ENCODE results near the gene DHRS12.

The DHRS12 gene

GRCh38 chr13:51772781-51773180, 31.2 kb downstream of the DHRS12 start:
- Histone ChIP-seq H3K9ac (ENCODE audit: low read length) (no peak overlapping the region), H3K9me3 (ENCODE audit: control insufficient read depth, low read depth, low read length) (no peaks in the 10 kb centered on the region), H3K4me1 (ENCODE audit: control insufficient read depth, low read depth, low read length) (no peaks in the 10 kb centered on the region), H3K27me3 (ENCODE audit: control insufficient read depth, insufficient read depth, low read length) (no peaks in the 10 kb centered on the region), H3K36me3 (ENCODE audit: control insufficient read depth, low read depth, low read length) (no peaks in the 10 kb centered on the region), H3K4me3 (ENCODE audit: low read length) (no peak overlapping the region), H3K27ac (ENCODE audit: low read length) (no peak overlapping the region)

DNA sequence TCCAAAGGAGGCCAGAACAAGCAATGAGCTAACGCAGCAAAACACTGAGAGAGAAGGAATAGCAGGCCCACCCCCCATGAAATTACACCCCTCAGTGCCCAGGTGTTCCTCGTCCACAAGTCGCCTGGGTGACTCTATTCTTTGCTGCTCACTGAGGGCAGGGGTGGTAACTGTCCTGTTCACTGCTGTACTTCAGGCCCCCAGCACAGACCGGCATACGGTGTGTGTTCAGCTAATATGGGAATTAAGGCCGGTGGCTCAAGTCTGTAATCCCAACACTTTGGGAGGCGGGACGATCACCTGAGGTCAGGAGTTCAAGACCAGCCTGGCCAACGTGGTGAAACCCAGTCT, 31.9 kb downstream of the DHRS12 start:
- H3K9ac ChIP-seq (ENCODE audit: low read length): no peak overlapping the region

GRCh38 chr13:51771418-51772104, 32.4 kb downstream of the DHRS12 start:
- Histone ChIP-seq H3K36me3 (ENCODE audit: control insufficient read depth, low read depth, low read length) (peaks cover 1% of the 10 kb centered on the region), H3K27me3 (ENCODE audit: control insufficient read depth, insufficient read depth, low read length) (no peaks in the 10 kb centered on the region)

More for the DNA sequence above, 31.9 kb downstream of the DHRS12 start:
- H3K4me1 ChIP-seq (ENCODE audit: control insufficient read depth, low read depth, low read length): no peaks in the 10 kb centered on the region
- no peaks in the 10 kb centered on the region for H3K9me3 ChIP-seq (ENCODE audit: control insufficient read depth, low read depth, low read length)
- H3K27ac ChIP-seq (ENCODE audit: low read length): no peak overlapping the region
- H3K27me3 ChIP-seq (ENCODE audit: control insufficient read depth, insufficient read depth, low read length): no peaks in the 10 kb centered on the region
- no peaks in the 10 kb centered on the region for H3K36me3 ChIP-seq (ENCODE audit: control insufficient read depth, low read depth, low read length)
- H3K4me3 ChIP-seq (ENCODE audit: low read length): no peak overlapping the region

GRCh38 chr13:51770681-51771417, 33.1 kb downstream of the DHRS12 start:
- no peaks in the 10 kb centered on the region for H3K27me3 ChIP-seq (ENCODE audit: control insufficient read depth, insufficient read depth, low read length)
- peaks cover 3% of the 10 kb centered on the region for H3K36me3 ChIP-seq (ENCODE audit: control insufficient read depth, low read depth, low read length)
- H3K4me3 ChIP-seq (ENCODE audit: low read length): no peak overlapping the region
- no peaks in the 10 kb centered on the region for H3K9me3 ChIP-seq (ENCODE audit: control insufficient read depth, low read depth, low read length)
- H3K4me1 ChIP-seq (ENCODE audit: control insufficient read depth, low read depth, low read length): no peaks in the 10 kb centered on the region
- H3K27ac ChIP-seq (ENCODE audit: low read length): no peak overlapping the region
- no peak overlapping the region for H3K9ac ChIP-seq (ENCODE audit: low read length)

More at GRCh38 chr13:51771418-51772104, 32.4 kb downstream of the DHRS12 start:
- Histone ChIP-seq H3K4me1 (ENCODE audit: control insufficient read depth, low read depth, low read length) (no peaks in the 10 kb centered on the region), H3K9ac (ENCODE audit: low read length) (no peak overlapping the region), H3K9me3 (ENCODE audit: control insufficient read depth, low read depth, low read length) (no peaks in the 10 kb centered on the region), H3K4me3 (ENCODE audit: low read length) (no peak overlapping the region), H3K27ac (ENCODE audit: low read length) (no peak overlapping the region)

DNA sequence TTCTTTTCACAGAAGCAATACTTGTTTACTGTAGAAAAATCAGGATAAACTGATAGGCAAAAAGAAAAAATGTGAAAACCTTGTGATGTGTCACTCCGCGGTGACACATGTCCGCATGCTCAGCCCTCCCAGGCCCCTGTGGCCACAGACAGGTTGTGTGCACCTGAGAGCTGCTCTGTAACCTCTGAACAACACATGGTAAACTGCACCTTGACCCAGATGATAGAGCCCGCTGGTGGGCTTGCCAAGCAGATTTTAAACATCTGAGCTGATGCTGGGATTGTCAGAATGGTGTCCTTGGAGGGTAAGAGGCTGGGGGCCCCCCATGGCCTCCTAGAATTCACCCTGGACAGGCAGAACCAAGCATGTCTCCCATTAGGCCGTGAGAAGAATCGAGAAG, 33.8 kb downstream of the DHRS12 start:
- Histone ChIP-seq H3K9me3 (ENCODE audit: control insufficient read depth, low read depth, low read length) (no peaks in the 10 kb centered on the region), H3K4me3 (ENCODE audit: low read length) (no peak overlapping the region), H3K9ac (ENCODE audit: low read length) (no peak overlapping the region), H3K27ac (ENCODE audit: low read length) (no peak overlapping the region), H3K27me3 (ENCODE audit: control insufficient read depth, insufficient read depth, low read length) (no peaks in the 10 kb centered on the region), H3K36me3 (ENCODE audit: control insufficient read depth, low read depth, low read length) (peaks cover 3% of the 10 kb centered on the region), H3K4me1 (ENCODE audit: control insufficient read depth, low read depth, low read length) (no peaks in the 10 kb centered on the region)

DNA sequence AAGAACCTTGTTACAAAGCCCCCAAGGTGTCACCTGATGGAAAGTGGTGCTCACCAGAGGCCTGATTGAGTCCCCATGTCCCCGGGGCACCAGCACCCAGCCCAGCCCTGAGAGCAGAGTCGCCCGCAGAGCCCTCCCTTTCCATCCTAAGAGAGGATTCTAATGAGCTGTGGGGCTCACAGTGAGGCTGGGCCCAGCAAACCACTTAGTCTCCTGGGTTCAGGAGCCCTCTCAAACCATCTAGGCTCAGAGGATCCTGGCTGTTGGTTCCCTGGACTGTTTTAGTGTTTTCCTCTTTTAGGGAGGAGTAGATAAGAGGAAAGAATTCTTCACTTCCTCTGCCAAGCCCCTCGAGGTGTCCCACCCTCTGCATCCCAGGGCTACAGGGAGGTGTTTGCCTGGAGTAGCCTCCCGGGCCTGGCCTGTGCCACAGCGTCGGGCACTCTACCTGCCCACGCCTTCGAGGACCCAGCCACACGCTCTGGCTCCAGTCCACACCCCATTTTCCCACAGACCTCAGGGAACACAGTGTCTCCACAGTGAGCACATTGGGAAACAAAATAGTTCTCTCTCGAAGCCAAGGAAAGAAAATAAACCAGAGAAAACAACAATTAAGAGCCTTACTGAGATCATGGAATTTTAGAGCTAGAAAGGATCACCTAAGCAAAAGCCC, 34.4 kb downstream of the DHRS12 start:
- H3K27ac ChIP-seq (ENCODE audit: low read length): no peak overlapping the region

GRCh38 chr13:51768976-51769375, 35.0 kb downstream of the DHRS12 start:
- H3K4me1 ChIP-seq (ENCODE audit: control insufficient read depth, low read depth, low read length): no peaks in the 10 kb centered on the region
- H3K36me3 ChIP-seq (ENCODE audit: control insufficient read depth, low read depth, low read length): peaks cover 3% of the 10 kb centered on the region
- no peaks in the 10 kb centered on the region for H3K27me3 ChIP-seq (ENCODE audit: control insufficient read depth, insufficient read depth, low read length)
- H3K9ac ChIP-seq (ENCODE audit: low read length): no peak overlapping the region
- H3K9me3 ChIP-seq (ENCODE audit: control insufficient read depth, low read depth, low read length): no peaks in the 10 kb centered on the region
- no peak overlapping the region for H3K27ac ChIP-seq (ENCODE audit: low read length)
- no peak overlapping the region for H3K4me3 ChIP-seq (ENCODE audit: low read length)

More for the DNA sequence above, 34.4 kb downstream of the DHRS12 start:
- Histone ChIP-seq H3K4me3 (ENCODE audit: low read length) (no peak overlapping the region), H3K9ac (ENCODE audit: low read length) (no peak overlapping the region), H3K27me3 (ENCODE audit: control insufficient read depth, insufficient read depth, low read length) (no peaks in the 10 kb centered on the region), H3K4me1 (ENCODE audit: control insufficient read depth, low read depth, low read length) (no peaks in the 10 kb centered on the region), H3K36me3 (ENCODE audit: control insufficient read depth, low read depth, low read length) (peaks cover 3% of the 10 kb centered on the region), H3K9me3 (ENCODE audit: control insufficient read depth, low read depth, low read length) (no peaks in the 10 kb centered on the region)

DNA sequence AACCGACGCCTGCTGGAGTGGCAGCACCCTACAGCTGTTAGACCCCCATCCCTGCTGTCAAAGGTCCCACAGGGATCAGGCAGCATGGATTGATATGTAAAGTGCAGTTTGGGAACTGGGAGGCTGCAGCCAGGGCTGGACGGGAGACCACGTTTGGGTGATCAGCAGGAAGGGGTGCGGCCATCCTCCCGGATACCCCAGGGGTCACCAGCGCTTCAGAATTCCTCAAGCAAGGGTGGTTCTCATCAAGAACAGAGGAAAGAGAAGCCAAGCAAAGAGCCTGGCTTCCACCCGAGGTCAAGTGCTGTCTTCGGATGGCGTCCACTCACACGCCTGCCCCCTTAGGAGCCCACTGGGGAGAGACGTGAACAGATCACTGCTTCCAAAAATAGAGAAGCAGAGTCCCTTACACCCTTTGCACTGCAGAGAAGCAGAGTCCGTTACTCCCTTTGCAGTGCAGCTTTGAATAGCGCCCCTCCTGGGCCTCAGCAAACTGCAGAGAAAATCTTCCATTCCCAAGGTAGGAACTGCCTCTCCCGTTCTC, 35.5 kb downstream of the DHRS12 start:
- Histone ChIP-seq H3K27ac (ENCODE audit: low read length) (no peak overlapping the region), H3K9ac (ENCODE audit: low read length) (no peak overlapping the region)

GRCh38 chr13:51767100-51767499, 36.9 kb downstream of the DHRS12 start:
- Histone ChIP-seq H3K36me3 (ENCODE audit: control insufficient read depth, low read depth, low read length) (peaks cover 11% of the 10 kb centered on the region), H3K27me3 (ENCODE audit: control insufficient read depth, insufficient read depth, low read length) (no peaks in the 10 kb centered on the region), H3K9ac (ENCODE audit: low read length) (no peak overlapping the region), H3K4me3 (ENCODE audit: low read length) (no peak overlapping the region), H3K27ac (ENCODE audit: low read length) (no peak overlapping the region), H3K4me1 (ENCODE audit: control insufficient read depth, low read depth, low read length) (no peaks in the 10 kb centered on the region), H3K9me3 (ENCODE audit: control insufficient read depth, low read depth, low read length) (no peaks in the 10 kb centered on the region)

More for the DNA sequence above, 35.5 kb downstream of the DHRS12 start:
- no peaks in the 10 kb centered on the region for H3K27me3 ChIP-seq (ENCODE audit: control insufficient read depth, insufficient read depth, low read length)
- H3K36me3 ChIP-seq (ENCODE audit: control insufficient read depth, low read depth, low read length): peaks cover 3% of the 10 kb centered on the region
- H3K9me3 ChIP-seq (ENCODE audit: control insufficient read depth, low read depth, low read length): no peaks in the 10 kb centered on the region
- H3K4me3 ChIP-seq (ENCODE audit: low read length): no peak overlapping the region
- H3K4me1 ChIP-seq (ENCODE audit: control insufficient read depth, low read depth, low read length): no peaks in the 10 kb centered on the region

- no peak overlapping the region for H3K9ac ChIP-seq (ENCODE audit: low read length)
- peaks cover 20% of the 10 kb centered on the region for H3K36me3 ChIP-seq (ENCODE audit: control insufficient read depth, low read depth, low read length)
- no peaks in the 10 kb centered on the region for H3K9me3 ChIP-seq (ENCODE audit: control insufficient read depth, low read depth, low read length)
- H3K27ac ChIP-seq (ENCODE audit: low read length): no peak overlapping the region
- no peaks in the 10 kb centered on the region for H3K27me3 ChIP-seq (ENCODE audit: control insufficient read depth, insufficient read depth, low read length)
- no peak overlapping the region for H3K4me3 ChIP-seq (ENCODE audit: low read length)
- no peaks in the 10 kb centered on the region for H3K4me1 ChIP-seq (ENCODE audit: control insufficient read depth, low read depth, low read length)
Observed at GRCh38 chr13:51765142-51765515, 38.8 kb downstream of the DHRS12 start.

DNA sequence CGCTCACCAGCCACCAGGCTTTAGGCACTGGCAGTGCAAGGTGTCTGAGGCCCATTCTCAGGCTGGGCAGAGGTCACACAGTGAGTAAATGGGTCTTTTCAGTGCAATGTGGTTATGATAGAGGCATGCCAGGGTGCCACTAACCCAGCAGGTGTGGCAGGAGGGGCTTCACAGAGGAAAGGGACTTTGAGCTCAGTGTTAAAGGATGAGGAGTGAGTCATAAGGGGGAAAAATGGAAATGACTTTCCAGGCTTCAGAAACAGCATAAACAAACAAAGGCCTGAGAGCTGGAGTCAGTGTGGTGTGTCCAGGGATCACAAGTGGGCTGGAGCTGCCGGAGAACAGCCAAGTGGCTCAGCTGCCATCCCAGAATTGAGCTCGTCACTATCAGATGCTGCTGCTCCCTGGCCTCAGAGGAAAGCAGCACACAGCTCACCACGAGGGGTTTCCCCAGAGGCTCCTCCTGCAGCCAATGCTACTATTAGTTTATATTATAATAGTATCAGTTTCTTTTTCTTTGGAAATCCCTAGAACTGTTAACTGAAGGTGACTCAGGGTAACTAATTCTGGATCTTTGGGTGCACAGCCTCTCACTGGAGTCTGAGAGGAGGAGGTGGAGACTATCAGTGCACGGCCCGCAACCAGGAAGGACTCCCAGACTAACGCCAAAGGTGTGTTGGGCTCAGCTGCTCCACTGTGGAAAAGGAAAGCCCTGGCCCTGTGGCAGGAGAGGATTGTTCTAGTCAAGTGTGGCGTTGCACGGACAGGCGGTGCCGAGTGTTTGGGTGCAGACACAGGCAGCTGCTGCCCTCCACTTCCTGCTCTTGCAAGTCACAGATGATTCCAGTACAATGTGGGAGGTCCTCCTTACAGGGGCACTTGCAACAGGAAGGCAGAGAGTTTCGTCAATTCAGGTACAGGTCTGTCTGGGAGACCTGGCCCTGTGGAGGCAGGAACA, 39.5 kb downstream of the DHRS12 start:
- no peaks in the 10 kb centered on the region for H3K9me3 ChIP-seq (ENCODE audit: control insufficient read depth, low read depth, low read length)
- no peaks in the 10 kb centered on the region for H3K4me1 ChIP-seq (ENCODE audit: control insufficient read depth, low read depth, low read length)
- H3K27me3 ChIP-seq (ENCODE audit: control insufficient read depth, insufficient read depth, low read length): no peaks in the 10 kb centered on the region
- H3K36me3 ChIP-seq (ENCODE audit: control insufficient read depth, low read depth, low read length): peaks cover 27% of the 10 kb centered on the region
- no peak overlapping the region for H3K27ac ChIP-seq (ENCODE audit: low read length)
- H3K4me3 ChIP-seq (ENCODE audit: low read length): no peak overlapping the region
- no peak overlapping the region for H3K9ac ChIP-seq (ENCODE audit: low read length)

All from iPS-18a (cell line).